ENCODE results near the gene DPP6.
A peak's percentile ranks its signal among the peaks of the same experiment; 100 is the strongest.

DPP6 gene

GRCh38 chr7:154409703-154410311 lies 357.6 kb downstream of the DPP6 start:
- no peak for TF ChIP-seq CTCF (IDR thresholded peaks at IDR 0.05; ENCODE audit: control insufficient read depth, extremely low read depth, insufficient read depth)
- no peak overlapping the region for H3K4me3 ChIP-seq (ENCODE audit: low read depth, low read length)
- DNase-seq (ENCODE audit: low read depth), result peak; percentile 3

DNA sequence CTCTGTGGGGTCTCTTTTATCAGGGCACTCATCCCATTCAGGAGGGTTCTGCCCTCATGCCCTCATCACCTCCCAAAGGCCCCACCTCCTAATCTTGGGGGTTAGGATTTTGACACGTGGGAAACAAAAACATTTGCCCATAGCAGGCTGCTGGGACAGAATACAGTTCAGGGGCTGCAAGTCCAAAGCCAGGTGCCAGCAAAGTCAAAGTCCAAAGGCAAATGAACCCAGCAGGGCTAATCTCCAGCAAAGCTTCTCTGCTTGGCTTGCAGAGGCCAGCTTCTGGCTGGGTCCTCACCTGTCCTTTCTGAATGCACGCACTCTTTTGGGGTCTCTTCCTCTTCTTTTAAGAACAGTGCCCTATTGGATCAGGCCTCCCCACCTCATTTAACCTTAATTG lies 359.9 kb downstream of the DPP6 start:
- no peak for DNase-seq (ENCODE audit: low read depth)
- H3K4me3 ChIP-seq (ENCODE audit: low read depth, low read length), result no peak overlapping the region
- TF ChIP-seq CTCF (IDR thresholded peaks at IDR 0.05; ENCODE audit: control insufficient read depth, extremely low read depth, insufficient read depth), result no peak

DNA sequence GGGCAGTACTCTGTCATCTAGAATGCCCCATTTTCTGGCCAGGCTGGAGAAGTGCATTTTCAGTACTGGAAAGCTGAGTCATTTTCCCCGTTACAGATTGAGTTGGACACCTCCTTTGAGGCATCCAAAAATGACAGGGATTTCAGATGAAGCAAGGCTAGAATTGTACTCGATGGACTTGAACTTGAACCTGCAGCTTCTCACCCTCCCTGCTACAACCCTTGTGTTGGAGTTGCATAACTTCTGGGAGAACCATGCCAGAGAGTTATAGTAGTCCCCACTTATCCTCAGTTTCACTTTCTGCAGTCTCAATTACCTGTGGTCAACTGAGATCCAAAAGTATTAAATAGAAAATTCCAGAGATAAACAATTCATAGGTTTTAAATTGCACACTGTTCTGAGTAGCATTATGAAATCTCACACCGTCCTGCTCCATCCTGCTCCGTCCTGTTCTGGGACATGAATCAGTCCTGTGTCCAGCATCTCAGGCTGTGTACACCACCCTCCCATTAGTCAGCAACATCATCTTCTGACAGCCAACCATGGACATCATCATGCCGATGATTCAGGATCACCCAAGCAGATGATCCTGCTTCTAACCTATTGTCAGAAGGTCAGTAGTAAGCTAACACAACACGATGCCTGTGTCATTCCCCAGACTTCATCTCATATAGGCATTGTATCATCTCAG lies 363.7 kb downstream of the DPP6 start:
- H3K4me3 ChIP-seq (ENCODE audit: low read depth, low read length), result no peak overlapping the region
- TF ChIP-seq CTCF (IDR thresholded peaks at IDR 0.05; ENCODE audit: control insufficient read depth, extremely low read depth, insufficient read depth), result no peak
- DNase-seq (ENCODE audit: low read depth), result no peak

DNA sequence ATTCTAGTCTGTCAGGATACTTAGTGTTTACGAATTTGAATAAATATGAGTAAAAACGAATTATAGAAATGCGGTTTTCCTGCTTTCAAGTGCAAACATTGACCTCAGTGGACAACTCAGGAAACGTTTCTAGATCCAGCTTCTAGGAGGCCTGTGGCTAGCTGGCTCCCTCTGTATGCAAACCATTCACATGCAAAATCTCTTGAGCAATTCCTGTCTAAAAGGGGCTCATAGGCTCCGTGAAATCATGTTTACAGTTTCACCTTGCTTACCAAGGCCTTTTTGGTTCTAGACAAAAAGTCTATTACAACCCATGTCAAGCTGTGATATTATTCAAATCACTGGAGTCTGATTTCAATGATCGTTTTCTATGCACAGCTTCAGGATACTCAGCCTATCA lies 364.5 kb downstream of the DPP6 start:
- DNase-seq (ENCODE audit: low read depth), result no peak
- no peak for TF ChIP-seq CTCF (IDR thresholded peaks at IDR 0.05; ENCODE audit: control insufficient read depth, extremely low read depth, insufficient read depth)
- no peak overlapping the region for H3K4me3 ChIP-seq (ENCODE audit: low read depth, low read length)

DNA sequence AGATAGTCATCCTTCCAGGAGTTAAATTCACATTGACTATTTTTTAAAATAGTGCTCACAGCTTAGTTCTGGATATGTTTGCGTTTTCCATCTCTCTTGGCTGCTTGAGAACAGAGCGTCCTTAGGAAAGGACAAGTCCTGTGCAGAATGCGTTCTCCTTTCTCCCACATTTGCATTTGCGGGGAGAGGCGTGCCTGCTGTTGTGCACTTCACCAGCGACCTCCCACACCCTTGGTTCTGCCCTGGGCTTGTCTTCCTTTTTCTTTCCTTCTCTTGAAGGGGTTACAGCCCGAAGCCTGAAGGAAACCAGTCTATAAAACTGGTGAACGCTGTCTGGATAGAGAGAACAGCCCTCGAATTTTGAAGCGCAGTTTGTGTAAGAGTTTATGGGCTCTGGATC lies 367.1 kb downstream of the DPP6 start:
- no peak for DNase-seq (ENCODE audit: low read depth)
- H3K4me3 ChIP-seq (ENCODE audit: low read depth, low read length), result no peak overlapping the region
- no peak for TF ChIP-seq CTCF (IDR thresholded peaks at IDR 0.05; ENCODE audit: control insufficient read depth, extremely low read depth, insufficient read depth)

DNA sequence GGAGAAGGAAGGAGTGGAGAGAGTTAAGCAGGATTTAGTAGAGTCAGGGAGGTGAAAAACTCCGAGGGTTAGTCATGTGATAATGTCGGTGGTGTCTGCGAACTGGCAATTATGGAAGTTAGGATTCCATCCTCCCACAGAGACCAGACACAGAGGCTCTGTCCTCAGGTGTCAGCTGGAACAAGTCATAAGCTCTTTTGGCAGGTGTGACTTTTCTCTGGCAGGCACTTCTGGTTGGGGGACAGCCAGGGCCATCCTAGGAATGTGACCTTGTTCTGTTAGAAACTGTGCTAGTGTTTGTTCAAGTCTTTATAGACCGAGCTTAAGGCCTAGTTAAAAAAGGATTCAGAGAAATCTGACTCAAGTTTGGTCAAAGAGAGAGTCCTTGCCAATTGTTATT lies 371.0 kb downstream of the DPP6 start:
- peak; percentile 44 for DNase-seq (ENCODE audit: low read depth)
- no peak overlapping the region for H3K4me3 ChIP-seq (ENCODE audit: low read depth, low read length)
- TF ChIP-seq CTCF (IDR thresholded peaks at IDR 0.05; ENCODE audit: control insufficient read depth, extremely low read depth, insufficient read depth), result no peak

- no peak for TF ChIP-seq CTCF (IDR thresholded peaks at IDR 0.05; ENCODE audit: control insufficient read depth, extremely low read depth, insufficient read depth)
- no peak overlapping the region for H3K4me3 ChIP-seq (ENCODE audit: low read depth, low read length)
- no peak for DNase-seq (ENCODE audit: low read depth)
Observed at GRCh38 chr7:154424350-154424749, 372.2 kb downstream of the DPP6 start.

Measured in LNCaP clone FGC (cell line).